GM21786 (cell line): ENCODE measurements around the gene MEA1.
A peak's percentile ranks its signal among the peaks of the same experiment; 100 is the strongest.
"Not testable (repeated sequence)": the region's sequence is repeated elsewhere in the genome, so short reads cannot be mapped to it uniquely, and the experiment has no call there.

ENCODE experiments used
- ATAC-seq: cut with Tn5 transposase; IDR thresholded peaks from one replicate; pipeline ENCODE4 v1.9.1; 2021; ENCODE audit not compliant: unreplicated experiment

Gene MEA1

DNA sequence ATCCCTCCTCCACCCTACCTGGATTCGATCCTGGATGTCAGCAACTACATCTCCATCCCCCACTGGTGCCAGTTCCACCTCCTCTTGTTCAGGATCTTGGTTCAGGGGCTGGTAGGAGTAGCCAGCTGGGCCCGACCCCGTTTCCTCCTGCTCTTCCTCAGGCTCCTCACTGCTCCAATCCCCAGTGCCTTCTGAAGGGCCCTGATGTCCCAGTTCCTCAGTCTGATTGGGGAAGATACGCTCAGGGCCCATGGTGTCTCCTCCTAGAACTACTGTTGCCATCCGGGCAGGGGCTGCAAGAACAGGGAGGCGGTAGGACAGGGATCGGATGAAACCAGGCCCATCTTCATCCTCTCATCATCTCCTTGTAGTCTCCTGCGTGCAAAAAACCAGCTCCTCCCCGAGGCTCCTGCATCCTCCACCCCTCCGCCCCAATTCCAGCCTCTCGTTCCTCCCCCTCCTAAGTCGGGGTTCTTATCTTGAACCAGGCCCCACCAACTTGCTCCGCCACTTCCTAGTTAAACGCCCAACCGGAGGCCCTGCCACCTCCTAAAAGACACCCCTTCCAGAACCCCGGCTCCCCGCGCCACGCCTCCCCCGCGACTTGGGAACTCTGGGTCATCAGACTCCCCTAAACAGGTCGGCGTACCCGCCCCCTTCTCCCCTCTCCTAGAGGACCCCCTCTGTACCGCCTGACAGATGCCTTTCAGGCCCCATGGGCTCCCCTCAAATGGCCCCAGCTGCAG, 476 bp downstream of the MEA1 start:
- peak; percentile 5 for ATAC-seq

- ATAC-seq = no peak
Measured at GRCh38 chr6:43012364-43012763, 1.4 kb downstream of the MEA1 start.

DNA sequence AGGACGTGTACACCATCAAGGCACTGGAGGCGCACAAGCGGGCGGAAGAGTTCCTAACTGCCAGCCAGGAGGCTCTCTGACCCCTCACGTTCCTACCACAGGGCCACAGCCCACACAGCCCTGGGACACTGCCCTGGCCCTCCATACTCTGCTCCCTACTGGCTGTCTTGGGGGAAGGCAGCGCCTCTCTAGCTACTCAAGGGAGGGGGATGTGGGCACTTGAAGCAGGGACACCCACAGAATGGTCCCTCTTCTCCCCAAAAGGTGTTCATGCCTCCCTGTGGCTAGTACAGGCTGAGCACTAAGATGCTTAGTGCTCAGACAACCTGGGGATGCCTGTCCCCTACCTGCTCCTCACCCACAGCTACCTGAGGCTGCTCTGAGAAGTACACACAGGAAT, 2.5 kb downstream of the MEA1 start:
- ATAC-seq = no peak

GRCh38 chr6:43009124-43009523, 4.6 kb downstream of the MEA1 start:
- ATAC-seq = no peak

- no peak for ATAC-seq
Measured at GRCh38 chr6:43007126-43007525, 6.6 kb downstream of the MEA1 start.

DNA sequence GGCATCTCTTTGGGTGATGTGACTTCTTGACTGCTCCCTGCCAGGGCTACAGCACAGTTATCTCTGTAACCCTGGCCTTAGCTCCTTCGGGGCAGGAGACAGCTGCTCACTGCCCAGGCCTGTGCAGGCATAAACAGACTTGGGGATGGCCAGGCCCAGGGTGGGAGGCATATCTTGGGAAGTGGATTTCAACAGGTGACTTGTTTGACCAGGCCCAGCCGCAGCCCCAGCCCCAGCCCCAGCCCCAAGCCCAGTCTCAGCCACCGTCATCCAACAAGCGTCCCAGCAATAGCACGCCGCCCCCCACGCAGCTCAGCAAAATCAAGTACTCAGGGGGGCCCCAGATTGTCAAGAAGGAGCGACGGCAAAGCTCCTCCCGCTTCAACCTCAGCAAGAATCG, 7.5 kb downstream of the MEA1 start:
- no peak for ATAC-seq

GRCh38 chr6:43005844-43006243, 7.9 kb downstream of the MEA1 start:
- no peak for ATAC-seq

GRCh38 chr6:43001843-43002242, 11.9 kb downstream of the MEA1 start:
- no peak for ATAC-seq

GRCh38 chr6:42998205-42998604, 15.5 kb downstream of the MEA1 start:
- ATAC-seq = not testable (repeated sequence)

GRCh38 chr6:42996513-42996912, 17.2 kb downstream of the MEA1 start:
- ATAC-seq = no peak

DNA sequence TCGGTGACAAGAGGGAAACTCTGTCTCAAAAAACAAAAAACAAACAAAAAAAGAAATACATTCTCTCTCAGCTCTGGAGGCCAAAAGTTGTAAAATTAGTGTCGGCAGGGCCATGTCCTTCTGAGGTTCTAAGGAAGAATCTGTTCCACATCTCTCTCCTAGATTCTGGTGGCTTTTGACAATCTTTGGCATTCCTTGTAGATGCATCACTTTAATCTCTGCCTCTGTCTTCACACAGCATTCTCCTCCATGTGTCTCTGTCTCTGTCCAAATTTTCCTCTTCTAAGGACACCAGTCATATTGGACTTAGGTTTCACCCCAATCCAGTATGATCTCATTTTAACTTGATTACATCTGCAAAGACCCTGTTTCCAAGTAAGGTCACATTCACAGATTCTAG, 20.3 kb downstream of the MEA1 start:
- ATAC-seq = no peak

DNA sequence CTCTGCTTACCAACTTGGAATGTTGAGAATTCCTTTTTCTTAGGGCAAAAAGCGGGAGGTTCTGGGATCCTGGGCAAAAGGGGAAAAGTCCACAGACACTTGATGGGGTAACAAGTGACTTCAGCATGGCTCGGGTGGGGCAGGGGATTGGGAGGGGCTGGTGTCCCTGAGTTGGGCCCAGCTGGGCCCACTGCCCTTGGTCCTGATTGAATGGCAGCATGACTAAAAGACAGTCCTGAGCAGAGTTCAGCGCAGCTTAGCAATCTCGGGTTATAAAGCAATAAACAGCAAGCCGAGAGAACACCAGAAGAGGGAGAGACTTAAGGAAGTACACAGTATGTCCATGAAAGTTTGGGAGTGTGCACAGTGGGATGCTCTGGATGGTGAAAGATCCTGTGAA, 23.8 kb downstream of the MEA1 start:
- no peak for ATAC-seq

DNA sequence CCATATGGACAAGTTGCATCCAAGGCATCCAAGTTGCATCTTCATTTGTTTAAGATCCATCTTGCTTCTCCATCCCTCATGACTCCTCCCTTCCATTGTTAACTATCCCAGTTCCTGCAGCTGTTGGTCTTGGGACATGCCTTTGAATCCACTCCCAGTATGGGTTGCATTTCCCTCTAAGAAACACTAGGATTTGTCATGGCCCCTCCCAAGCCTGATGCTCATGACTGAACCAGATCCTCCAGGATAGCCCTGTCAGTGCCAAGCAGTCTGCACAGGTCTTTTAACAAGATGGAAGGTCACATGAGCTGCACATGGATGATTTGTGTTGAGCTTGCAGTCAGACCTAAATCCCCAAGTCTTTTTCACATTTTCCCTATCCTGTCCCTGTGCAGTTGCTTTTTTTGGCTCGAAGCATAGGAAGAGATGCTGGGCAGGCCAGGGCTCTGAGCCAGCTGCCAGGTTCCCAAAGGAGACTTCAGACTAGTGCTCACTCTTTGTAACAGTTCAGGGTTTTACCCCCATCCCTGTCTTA, 25.2 kb downstream of the MEA1 start:
- ATAC-seq = no peak

DNA sequence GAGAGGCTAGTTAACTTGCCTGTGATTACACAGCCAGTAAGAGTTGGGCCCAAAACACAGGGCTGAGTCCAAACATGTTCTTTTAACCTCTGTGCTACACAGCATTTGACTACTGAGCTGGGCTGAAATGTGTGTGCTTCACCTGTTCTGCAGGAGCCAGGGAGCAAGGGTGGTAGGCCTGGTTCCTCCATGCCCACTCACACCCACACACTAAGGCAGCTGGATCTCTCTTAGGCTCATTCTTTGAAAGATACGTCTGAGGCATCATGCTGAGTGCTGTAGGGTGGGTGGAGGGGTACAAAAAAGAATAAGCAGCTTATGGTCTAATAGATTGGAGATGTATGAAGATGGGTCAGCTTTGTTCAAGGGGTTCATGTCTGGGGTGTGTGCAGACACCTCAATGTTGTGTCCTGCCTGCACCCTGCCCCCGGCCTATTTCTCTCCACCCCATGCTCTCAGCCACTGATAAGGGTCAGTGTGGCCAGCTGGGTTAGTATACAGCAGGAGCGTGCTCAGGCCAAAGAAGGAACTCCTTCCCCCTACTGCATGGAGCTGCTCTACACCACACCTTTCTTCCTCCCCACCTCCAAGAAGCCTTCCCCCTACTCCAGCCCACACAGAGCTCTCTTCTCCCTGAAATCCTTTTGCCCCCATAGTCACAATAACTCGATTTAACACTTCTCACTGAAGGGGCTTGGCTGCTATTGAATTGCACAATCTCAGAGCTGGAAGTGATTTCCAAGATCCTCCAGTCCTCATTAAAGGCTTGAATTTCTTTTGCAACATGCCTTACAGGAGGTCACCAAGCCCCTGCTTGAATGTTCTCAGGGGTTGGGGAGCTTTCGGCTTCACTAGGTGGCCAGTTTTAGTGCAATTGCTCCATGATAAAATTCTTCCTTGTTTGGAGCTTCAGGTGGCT, 26.0 kb downstream of the MEA1 start:
- no peak for ATAC-seq

GRCh38 chr6:42984924-42985475, 28.7 kb downstream of the MEA1 start:
- no peak for ATAC-seq

DNA sequence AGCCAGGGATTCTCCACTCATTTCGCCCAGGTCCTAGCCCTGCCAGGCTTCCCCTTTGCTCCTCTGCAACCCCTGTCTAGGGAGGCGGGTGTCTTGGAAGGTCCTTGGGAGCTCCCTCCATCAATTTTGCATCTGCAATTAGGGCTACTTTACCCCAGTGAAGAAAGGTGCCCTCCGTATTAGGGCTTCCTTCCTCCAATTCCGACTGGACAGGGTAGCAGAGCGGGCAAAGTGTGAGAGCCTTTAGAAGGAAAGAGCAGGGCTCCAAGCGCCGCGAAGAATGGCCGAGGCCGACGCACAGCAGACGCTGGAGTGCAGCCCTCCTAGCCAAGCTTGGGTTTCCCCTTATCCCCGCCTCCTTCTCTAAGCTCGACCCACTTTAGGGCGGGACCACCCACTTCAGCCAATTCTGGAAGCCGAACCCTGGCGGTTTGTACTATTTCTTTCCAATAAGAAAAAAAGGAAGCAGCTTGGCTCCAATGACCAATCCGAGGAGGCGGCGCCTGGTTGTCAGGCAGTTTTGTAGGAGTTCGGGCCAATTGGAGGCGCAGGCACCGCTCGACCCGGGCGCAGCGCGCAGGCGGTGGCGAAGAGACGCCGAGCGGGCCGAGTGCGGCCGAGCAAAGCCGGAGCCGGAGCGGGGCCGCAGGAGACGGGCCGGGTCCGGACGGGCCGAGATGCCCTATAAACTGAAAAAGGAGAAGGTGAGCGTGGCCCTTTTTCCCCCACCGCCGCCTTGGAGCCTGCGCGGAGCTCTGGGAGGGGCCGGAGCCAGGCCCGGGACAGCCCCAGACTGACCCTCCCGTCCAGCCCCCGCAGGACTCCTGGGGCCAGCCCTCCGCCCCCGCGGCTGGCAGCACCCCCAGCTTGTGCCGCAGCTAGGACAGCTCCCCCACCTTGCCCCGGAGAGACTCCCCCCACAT, 29.5 kb downstream of the MEA1 start, which contains the start of gene PPP2R5D:
Gene PPP2R5D, plus strand, starts transcription at position 570 of the 923 bp plus-strand sequence. Its CDS starts 108 bp downstream, at position 678.
- peak; percentile 95 for ATAC-seq

GRCh38 chr6:42981836-42982235, 31.9 kb downstream of the MEA1 start:
- ATAC-seq = no peak

- no peak for ATAC-seq
Measured at GRCh38 chr6:42979523-42980177, 34.1 kb downstream of the MEA1 start.

DNA sequence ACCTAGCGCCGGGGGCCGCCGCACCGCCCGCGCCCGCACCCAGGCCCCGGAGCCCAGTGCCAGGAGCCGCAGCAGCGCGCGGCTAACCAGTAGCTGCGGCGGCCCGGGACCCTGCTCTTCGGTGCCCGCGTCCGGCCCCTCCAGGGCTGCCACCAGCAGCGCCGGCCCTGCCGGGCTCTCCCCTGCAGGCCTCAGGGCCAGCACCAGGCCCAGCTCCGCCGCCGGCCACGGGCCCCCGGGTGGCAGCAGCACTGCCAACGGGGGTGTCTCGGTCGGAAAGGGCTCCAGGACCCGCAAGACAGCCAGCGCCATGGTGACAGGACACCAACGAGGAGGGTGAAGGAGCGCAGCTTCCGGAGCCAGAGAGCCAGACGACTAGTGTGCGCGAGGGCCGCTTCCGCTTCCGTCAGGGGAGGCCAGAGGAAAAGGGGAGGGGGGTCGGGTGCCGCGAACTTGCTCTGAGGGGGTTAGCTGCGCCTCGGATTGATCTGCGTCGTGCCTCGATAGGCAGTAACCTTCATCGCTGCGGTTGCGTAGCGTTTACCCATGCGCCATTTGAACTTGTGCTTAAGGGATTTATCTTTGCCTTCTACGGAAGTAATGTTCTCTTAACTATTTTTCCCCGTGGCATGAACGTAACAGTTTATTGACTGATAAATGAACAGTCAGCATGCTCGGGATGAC, 34.8 kb downstream of the MEA1 start, which contains the start of gene PEX6:
Gene PEX6, minus strand, starts transcription at position 343 of the 684 bp plus-strand sequence. Its CDS starts 31 bp downstream, at position 312.
- peak; percentile 94 for ATAC-seq
